ENCODE data around the gene HOXC6.

HOXC6 gene

DNA sequence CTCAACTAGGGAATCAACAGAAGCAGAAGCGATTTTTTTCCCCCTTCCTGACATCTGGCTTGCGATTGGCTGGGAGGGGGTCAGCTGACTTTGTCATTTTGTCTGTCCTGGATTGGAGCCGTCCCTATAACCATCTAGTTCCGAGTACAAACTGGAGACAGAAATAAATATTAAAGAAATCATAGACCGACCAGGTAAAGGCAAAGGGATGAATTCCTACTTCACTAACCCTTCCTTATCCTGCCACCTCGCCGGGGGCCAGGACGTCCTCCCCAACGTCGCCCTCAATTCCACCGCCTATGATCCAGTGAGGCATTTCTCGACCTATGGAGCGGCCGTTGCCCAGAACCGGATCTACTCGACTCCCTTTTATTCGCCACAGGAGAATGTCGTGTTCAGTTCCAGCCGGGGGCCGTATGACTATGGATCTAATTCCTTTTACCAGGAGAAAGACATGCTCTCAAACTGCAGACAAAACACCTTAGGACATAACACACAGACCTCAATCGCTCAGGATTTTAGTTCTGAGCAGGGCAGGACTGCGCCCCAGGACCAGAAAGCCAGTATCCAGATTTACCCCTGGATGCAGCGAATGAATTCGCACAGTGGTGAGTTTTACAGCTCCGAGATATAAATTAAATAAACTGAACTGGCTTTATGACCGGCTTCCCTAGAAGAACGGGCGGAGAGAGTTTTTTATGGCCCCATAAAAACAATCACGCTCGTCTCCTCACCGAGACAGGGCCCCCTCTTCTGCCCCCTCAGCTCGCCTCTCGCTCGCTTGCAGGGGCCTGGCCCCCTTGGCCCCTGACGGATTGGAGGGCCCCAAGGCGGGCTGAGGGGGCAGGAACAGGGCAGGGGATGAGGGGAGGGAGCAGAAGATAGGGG is at the start of gene HOXC6:
Gene HOXC6, plus strand, starts transcription at position 127 of the 888 bp plus-strand sequence. Its CDS starts 82 bp downstream, at position 209.
- no peak for DNase-seq

DNA sequence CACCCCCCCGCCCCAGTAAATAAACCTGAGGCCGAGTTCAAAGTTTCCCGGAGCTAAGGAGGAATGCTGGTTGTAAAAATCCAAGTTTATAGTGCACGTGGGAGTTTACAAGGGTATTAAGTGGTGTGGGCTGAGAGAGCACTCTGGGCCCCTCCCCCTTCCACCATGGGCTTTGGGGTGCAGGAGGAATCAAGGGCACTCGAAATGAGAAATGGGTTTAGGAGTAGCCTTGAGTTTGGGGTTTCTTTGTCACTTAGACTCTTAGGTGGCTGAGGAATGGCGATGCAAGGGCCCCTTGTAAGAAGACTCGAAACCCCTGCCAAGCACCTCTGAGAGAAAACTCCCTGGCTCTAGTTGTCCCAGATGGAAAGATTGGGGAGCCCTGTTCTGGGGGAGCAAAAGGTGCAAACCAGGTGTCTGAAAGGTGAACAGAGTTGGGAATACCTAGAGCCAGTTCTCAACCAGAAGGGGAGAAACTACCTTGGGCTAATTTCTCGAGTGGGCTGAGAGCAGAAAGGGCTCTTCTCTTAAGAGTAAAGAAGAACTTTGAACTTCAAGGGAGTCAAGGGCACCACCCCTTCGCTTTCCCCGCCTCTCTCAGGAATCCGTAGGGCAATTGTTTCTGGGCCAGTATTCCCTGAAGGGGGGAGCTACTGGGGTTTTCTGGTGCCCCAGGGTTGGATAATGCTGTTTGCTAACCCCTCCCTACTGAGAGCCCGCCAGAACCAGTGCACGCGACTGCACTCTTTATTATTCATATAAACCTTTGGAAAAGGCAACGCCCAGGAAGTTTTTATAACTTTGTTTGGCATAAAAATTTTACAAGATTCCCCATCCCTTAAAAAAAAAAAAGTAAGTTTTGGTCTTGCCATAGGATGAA is 49.5 kb upstream of the HOXC6 start:
- no peak for DNase-seq

GRCh38 chr12:53980104-53980801 is 48.0 kb upstream of the HOXC6 start:
- DNase-seq = no peak

- no peak for DNase-seq
These were observed 47.3 kb upstream of the HOXC6 start for GRCh38 chr12:53980802-53981496.

GRCh38 chr12:53981634-53982565 is 46.3 kb upstream of the HOXC6 start:
- DNase-seq = no peak

GRCh38 chr12:53982648-53983567 is 45.3 kb upstream of the HOXC6 start:
- DNase-seq = no peak

DNA sequence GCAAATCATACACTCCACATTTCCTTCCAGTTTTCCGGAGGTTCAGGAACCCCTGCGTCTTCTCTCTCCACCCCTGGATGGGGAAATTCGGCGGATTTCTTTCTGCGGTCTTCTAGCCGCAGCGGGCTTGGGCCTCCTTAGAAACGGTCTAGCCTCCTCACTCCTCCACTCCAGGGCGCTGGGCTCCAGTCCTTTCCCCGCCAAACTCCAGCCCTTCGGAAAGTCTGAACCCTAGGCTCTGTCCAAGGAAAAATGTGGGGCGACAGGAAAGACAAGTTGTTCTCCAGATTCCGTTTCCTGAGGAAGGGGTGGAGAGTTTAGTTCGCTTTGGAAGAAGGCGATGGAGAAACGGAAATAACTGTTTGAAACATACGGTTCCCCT is 44.7 kb upstream of the HOXC6 start:
- no peak for DNase-seq

DNA sequence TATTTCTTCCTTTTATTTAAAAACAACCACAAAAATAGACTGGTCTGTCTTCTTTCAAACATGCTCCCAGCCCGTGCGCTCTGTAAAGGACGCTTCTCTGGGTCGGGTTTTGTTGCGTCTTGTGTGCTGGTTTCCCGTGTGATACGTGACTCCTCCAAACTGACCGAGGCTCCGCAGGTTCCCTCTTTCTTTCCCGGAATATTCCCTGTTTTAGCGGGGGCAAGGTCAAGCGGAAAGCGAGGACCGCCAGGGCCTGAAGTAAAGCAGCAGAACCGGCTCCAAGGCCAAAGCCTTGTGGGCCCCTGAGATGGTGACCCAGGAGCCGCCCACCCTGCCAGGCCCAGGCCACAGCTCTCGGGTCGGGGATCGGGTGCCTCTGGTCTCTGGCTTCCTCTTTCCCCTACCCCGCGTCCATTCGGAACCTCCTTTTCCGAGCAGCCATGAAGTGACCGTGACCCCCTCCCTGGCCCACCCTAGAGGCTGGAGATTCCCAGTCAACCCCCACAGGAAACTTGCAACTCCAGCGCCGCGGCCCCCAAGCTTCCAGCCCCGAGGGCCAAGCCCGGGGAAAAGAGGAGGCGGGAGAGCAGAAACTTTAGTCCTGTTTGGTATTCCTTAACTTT is 44.2 kb upstream of the HOXC6 start:
- DNase-seq = no peak

DNA sequence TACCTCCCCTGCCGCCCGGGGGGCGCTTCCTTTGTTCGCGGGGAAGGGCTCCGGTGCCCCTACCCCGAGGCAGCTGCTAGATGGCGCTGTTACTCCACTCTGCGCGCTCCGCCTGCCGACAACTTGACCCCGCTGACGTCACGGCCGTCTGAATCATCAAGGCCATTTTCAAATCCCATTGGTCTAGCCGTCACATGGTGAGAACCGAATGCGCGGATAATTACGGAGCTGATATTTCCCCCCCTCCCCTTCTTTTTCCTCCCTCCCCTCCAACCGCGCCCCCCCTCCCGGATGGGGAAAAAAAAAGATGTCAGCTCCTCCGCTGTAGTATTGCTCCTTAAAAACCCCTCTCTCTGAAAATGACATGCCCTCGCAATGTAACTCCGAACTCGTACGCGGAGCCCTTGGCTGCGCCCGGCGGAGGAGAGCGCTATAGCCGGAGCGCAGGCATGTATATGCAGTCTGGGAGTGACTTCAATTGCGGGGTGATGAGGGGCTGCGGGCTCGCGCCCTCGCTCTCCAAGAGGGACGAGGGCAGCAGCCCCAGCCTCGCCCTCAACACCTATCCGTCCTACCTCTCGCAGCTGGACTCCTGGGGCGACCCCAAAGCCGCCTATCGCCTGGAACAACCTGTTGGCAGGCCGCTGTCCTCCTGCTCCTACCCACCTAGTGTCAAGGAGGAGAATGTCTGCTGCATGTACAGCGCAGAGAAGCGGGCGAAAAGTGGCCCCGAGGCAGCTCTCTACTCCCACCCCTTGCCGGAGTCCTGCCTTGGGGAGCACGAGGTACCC is 43.1 kb upstream of the HOXC6 start, which contains the start of gene HOXC10:
Gene HOXC10, plus strand, starts transcription at position 246 of the 791 bp plus-strand sequence. Its CDS starts 114 bp downstream, at position 360.
- DNase-seq = peak in 18 of 56 donors; percentile 1 to 58 (median 14)

DNA sequence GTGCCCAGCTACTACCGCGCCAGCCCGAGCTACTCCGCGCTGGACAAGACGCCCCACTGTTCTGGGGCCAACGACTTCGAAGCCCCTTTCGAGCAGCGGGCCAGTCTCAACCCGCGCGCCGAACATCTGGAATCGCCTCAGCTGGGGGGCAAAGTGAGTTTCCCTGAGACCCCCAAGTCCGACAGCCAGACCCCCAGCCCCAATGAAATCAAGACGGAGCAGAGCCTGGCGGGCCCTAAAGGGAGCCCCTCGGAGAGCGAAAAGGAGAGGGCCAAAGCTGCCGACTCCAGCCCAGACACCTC is 42.6 kb upstream of the HOXC6 start:
- DNase-seq = no peak

- no peak for DNase-seq
These were observed 42.1 kb upstream of the HOXC6 start for GRCh38 chr12:53985994-53986685.

- no peak for DNase-seq
These were observed 41.4 kb upstream of the HOXC6 start for GRCh38 chr12:53986686-53987483.

DNA sequence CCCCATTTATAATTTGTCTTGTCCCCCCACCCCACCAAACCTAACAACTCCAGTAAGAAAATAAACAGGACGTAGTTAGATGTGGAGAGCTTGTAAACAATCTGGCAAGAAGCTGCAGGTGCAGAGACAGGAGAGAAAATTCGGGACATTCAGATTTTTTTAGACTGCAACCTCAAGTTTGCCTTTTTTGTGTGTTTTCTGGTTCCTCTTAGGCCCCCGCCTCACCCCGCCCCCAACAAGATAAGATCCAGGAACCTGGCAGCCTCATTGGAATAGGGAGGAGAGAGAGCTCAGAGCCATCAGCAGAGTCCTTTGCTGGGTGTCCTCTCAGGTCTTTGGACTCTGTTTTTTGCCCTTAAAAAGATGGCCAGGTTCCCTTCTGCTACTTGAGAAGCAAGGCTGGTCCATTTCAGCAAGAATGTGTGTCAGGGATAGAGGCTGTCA is 40.4 kb upstream of the HOXC6 start:
- DNase-seq = no peak

GRCh38 chr12:53988541-53989226 is 39.6 kb upstream of the HOXC6 start:
- no peak for DNase-seq
